ENCODE measurements around the gene ASAP2. TPM values are rescaled to one million over a fixed set of nuclear protein-coding genes. Genes with fewer than 3 reads are reported as not detected.
A peak's percentile ranks its signal among the peaks of the same experiment; 100 is the strongest.

ASAP2 gene
- total and polyA plus RNA-seq, 2 experiments from 2014 or later = 8.5 to 16.7 TPM

- TF ChIP-seq CTCF (IDR thresholded peaks at IDR 0.05; ENCODE audit: low read depth, low read length) = no peak
- peak within 1 kb of the TSS; percentile 90 for H3K27ac ChIP-seq
These were observed 216.7 kb downstream of the ASAP2 start, which contains the start of the genes CPSF3 and ITGB1BP1 for GRCh38 chr2:9423100-9423921. Gene CPSF3 (plus strand): TSS chr2:9423654. CDS start chr2:9423774, 120 bp downstream. Gene ITGB1BP1 (minus strand): TSS chr2:9423528. CDS start chr2:9418697, 4,831 bp downstream.

GRCh38 chr2:9423922-9424272 is 217.3 kb downstream of the ASAP2 start:
- Histone ChIP-seq H3K9me3 (ENCODE audit: low read depth) (no peaks in the 10 kb centered on the region), H3K36me3 (no peaks in the 10 kb centered on the region), H3K27me3 (no peaks in the 10 kb centered on the region), H3K27ac (peak overlapping the region; percentile 90), H3K4me1 (ENCODE audit: low read depth) (peaks cover 20% of the 10 kb centered on the region), H3K4me3 (peak overlapping the region; percentile 84)
- peak in 1 of 2 donors; percentile 38 for DNase-seq (ENCODE audit: low read depth in 1 of 2, low spot score in 1 of 2)
- TF ChIP-seq CTCF (IDR thresholded peaks at IDR 0.05; ENCODE audit: low read depth, low read length) = no peak

More at GRCh38 chr2:9423100-9423921, 216.7 kb downstream of the ASAP2 start, which contains the start of the genes CPSF3 and ITGB1BP1:
- Histone ChIP-seq H3K4me1 (ENCODE audit: low read depth) (peaks cover 20% of the 10 kb centered on the region), H3K27me3 (no peaks in the 10 kb centered on the region), H3K9me3 (ENCODE audit: low read depth) (no peaks in the 10 kb centered on the region), H3K36me3 (no peaks in the 10 kb centered on the region), H3K4me3 (peak within 1 kb of the TSS; percentile 84)
- peak; percentile 99 for DNase-seq (ENCODE audit: low read depth in 1 of 2, low spot score in 1 of 2)

GRCh38 chr2:9424447-9425164 is 218.0 kb downstream of the ASAP2 start:
- H3K9me3 ChIP-seq (ENCODE audit: low read depth) = no peaks in the 10 kb centered on the region
- TF ChIP-seq CTCF (IDR thresholded peaks at IDR 0.05; ENCODE audit: low read depth, low read length) = no peak
- peaks cover 3% of the 10 kb centered on the region for H3K36me3 ChIP-seq
- peak overlapping the region; percentile 90 for H3K27ac ChIP-seq
- no peaks in the 10 kb centered on the region for H3K27me3 ChIP-seq
- H3K4me1 ChIP-seq (ENCODE audit: low read depth) = peaks cover 19% of the 10 kb centered on the region
- H3K4me3 ChIP-seq = peak overlapping the region; percentile 84
- no peak for DNase-seq (ENCODE audit: low read depth in 1 of 2, low spot score in 1 of 2)

- H3K36me3 ChIP-seq = peaks cover 38% of the 10 kb centered on the region
- H3K27ac ChIP-seq = no peak overlapping the region
- no peaks in the 10 kb centered on the region for H3K27me3 ChIP-seq
- H3K4me3 ChIP-seq = no peak overlapping the region
- no peak for TF ChIP-seq CTCF (IDR thresholded peaks at IDR 0.05; ENCODE audit: low read depth, low read length)
- H3K9me3 ChIP-seq (ENCODE audit: low read depth) = no peaks in the 10 kb centered on the region
- peaks cover 6% of the 10 kb centered on the region for H3K4me1 ChIP-seq (ENCODE audit: low read depth)
- no peak for DNase-seq (ENCODE audit: low read depth in 1 of 2, low spot score in 1 of 2)
These were observed 222.5 kb downstream of the ASAP2 start for GRCh38 chr2:9428965-9429577.

All from cardiac muscle cell (in vitro differentiated cells and primary cell).